GM19351 (cell line): Measurements from ENCODE around the gene RPL12.

Experiments used
- ATAC-seq: cut with Tn5 transposase; IDR thresholded peaks from one replicate; pipeline ENCODE4 v1.9.1; 2021; ENCODE audit warnings: mild to moderate bottlenecking, moderate library complexity; ENCODE audit not compliant: unreplicated experiment

Gene RPL12

DNA sequence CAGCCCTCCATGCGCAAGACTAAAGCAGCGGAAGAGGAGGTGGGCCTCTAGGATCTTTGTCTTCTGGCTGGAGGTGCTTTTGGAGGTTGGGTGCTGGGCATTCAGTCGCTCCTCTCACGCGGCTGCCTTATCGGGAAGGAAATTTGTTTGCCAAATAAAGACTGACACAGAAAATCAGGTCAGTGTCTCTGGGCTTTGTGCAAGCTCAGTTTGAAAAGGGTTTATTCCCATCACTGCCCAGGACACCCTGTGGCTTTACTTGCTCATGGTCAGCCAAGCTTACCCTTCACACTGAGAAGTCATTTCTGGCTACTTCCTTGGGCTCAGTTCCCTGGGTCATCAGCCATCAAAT is 43.7 kb downstream of the RPL12 start:
- ATAC-seq: no peak

GRCh38 chr9:127406799-127407491 is 44.3 kb downstream of the RPL12 start:
- ATAC-seq: no peak

DNA sequence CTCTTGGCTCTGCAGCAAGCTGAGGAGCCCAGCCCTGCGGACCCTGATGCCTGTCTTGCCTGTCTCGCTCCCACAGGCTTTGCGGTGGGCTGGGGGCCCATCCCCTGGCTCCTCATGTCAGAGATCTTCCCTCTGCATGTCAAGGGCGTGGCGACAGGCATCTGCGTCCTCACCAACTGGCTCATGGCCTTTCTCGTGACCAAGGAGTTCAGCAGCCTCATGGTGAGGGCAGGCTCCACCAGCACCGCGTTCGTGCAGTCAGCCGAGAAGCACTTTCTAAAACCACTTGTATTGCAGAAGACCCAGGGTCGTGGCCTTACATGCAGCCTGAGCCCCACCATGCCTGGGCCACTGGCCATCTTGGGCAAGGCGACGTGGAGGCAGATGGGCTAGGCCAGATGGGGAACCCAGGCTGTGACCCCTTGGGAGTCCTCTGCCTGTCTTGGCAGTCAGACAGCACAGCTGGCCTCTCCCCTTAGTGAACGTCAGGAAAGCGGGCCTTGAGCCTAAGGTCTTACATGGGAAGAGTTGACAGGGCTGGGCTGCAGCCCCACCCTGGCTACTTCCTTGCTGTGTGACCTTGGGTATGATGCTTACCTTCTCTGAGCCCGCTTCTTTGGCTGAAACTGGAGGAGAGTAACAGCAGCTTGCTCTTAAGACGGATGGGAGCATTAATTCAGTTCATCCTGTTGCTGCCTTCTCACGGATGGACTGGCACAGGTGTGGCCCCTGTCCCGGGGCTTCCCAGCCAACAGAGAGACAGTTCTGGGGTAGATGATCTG is 45.7 kb downstream of the RPL12 start:
- no peak for ATAC-seq

- no peak for ATAC-seq
Observed at GRCh38 chr9:127404631-127405030, 46.6 kb downstream of the RPL12 start.

GRCh38 chr9:127403507-127404192 is 47.6 kb downstream of the RPL12 start:
- ATAC-seq: no peak

DNA sequence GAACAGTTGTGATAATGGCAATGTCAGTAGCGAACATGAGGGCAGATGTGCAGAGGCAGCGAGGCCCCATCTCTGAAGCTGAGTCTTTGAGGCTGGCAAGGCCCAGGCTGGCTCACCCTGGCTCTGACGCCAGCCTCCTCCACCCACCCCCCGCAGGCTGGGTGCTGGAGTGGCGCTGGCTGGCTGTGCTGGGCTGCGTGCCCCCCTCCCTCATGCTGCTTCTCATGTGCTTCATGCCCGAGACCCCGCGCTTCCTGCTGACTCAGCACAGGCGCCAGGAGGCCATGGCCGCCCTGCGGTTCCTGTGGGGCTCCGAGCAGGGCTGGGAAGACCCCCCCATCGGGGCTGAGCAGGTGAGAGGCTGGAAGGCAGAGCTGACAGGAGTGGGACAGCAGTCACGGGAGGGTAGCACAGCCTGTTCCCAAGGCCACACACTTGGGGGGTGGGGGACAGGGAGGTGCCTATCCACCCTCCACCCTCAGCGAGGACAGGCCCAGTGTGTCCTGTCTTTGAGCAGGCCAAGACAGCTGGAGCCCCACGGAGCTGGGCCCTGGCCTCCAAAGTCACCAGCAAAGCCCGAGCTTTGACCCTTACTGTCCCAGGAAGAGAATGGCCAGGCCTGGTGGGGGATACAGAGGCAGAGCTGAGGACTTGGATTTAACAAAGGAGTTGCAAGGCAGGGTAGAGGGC is 48.7 kb downstream of the RPL12 start:
- ATAC-seq: no peak

DNA sequence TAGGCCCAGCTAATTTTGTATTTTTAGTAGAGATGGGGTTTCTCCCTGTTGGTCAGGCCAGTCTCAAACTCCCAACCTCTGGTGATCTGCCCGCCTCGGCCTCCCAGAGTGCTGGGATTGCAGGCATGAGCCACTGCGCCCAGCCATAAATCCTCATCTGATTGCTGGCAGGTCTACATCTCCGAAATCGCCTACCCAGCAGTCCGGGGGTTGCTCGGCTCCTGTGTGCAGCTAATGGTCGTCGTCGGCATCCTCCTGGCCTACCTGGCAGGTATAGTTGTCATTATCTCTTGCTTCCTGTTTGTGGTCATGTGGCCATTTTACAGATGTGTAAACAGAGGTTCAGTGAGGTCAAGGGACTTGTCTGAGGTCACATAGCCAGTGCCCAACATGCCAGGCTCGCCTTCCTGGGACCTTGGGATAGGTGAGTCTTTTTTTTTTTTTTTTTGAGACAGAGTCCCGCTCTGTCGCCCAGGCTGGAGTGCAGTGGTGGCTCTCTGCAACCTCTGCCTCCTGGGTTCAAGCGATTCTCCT is 51.4 kb downstream of the RPL12 start:
- ATAC-seq: no peak

- ATAC-seq: no peak
Observed at GRCh38 chr9:127398715-127399400, 52.3 kb downstream of the RPL12 start.

GRCh38 chr9:127398275-127398647 is 52.9 kb downstream of the RPL12 start:
- ATAC-seq: no peak
